ENCODE results near the gene HSD17B4. TPM values are rescaled to one million over a fixed set of nuclear protein-coding genes. Genes with fewer than 3 reads are reported as not detected.

Gene HSD17B4
- total RNA-seq, 4 donors from 2014 or later: 105 to 224 (median 166) TPM

GRCh38 chr5:119405419-119405818 is 46.9 kb upstream of the HSD17B4 start:
- Histone ChIP-seq H3K27ac (no peak overlapping the region), H3K9me3 (no peaks in the 10 kb centered on the region), H3K4me1 (peaks cover 0 to 2% (median 0%) of the 10 kb centered on the region in 4 donors), H3K36me3 (no peaks in the 10 kb centered on the region), H3K27me3 (no peaks in the 10 kb centered on the region), H3K4me3 (no peak overlapping the region)
- WGBS, 2 donors (ENCODE audit: low coverage in 1 of 2): 85 to 90% methylated on average over 4 of the region's 4 CpGs
- no peak for DNase-seq
- in situ Hi-C loops (cut with MboI; ENCODE audit: low pct_ligation_motif_present in 1 of 4, low pct_unique_long_range_greater_than_20kb in 1 of 4, low sequenced_read_pairs in 3 of 4): loop anchor here (25.0 kb wide), 3 partner anchors 143 to 418 kb away; partner anchors contain the start of gene DTWD2 (in 1 of the 4)
- intact Hi-C loops (cut with DNase I; ENCODE audit: low total_unique reads): no loop called here
- TF ChIP-seq CTCF (IDR thresholded peaks at IDR 0.05) (no peak), EP300 (IDR thresholded peaks at IDR 0.05; ENCODE audit: low read depth) (no peak), POLR2AphosphoS5 (IDR thresholded peaks at IDR 0.05) (no peak), POLR2A (IDR thresholded peaks at IDR 0.05) (no peak)

- Histone ChIP-seq H3K4me3 (no peak overlapping the region), H3K27me3 (no peaks in the 10 kb centered on the region), H3K36me3 (no peaks in the 10 kb centered on the region), H3K4me1 (peaks cover 0 to 6% (median 3%) of the 10 kb centered on the region in 4 donors), H3K27ac (no peak overlapping the region), H3K9me3 (no peaks in the 10 kb centered on the region)
- intact Hi-C loops (cut with DNase I; ENCODE audit: low total_unique reads): no loop called here
- TF ChIP-seq CTCF (IDR thresholded peaks at IDR 0.05) (no peak), EP300 (IDR thresholded peaks at IDR 0.05; ENCODE audit: low read depth) (no peak), POLR2A (IDR thresholded peaks at IDR 0.05) (no peak), POLR2AphosphoS5 (IDR thresholded peaks at IDR 0.05) (no peak)
- WGBS, 2 donors (ENCODE audit: low coverage in 1 of 2): 95 to 100% methylated on average over 3 to 5 of the region's 5 CpGs
- DNase-seq: no peak
- in situ Hi-C loops (cut with MboI; ENCODE audit: low pct_ligation_motif_present in 1 of 4, low pct_unique_long_range_greater_than_20kb in 1 of 4, low sequenced_read_pairs in 3 of 4): loop anchor here (25.0 kb wide), 3 partner anchors 144 to 419 kb away; partner anchors contain the start of gene DTWD2 (in 1 of the 4)
Observed at GRCh38 chr5:119406551-119407110, 45.7 kb upstream of the HSD17B4 start.

- H3K9me3 ChIP-seq: no peaks in the 10 kb centered on the region
- H3K4me3 ChIP-seq: no peak overlapping the region
- intact Hi-C loops (cut with DNase I; ENCODE audit: low total_unique reads) (no loop called here), in situ Hi-C loops (cut with MboI; ENCODE audit: low pct_ligation_motif_present in 1 of 4, low pct_unique_long_range_greater_than_20kb in 1 of 4, low sequenced_read_pairs in 3 of 4) (loop anchor here (25.0 kb wide), 3 partner anchors 147 to 422 kb away; partner anchors contain the start of gene DTWD2 (in 1 of the 4))
- no peaks in the 10 kb centered on the region for H3K27me3 ChIP-seq
- DNase-seq: no peak
- no peaks in the 10 kb centered on the region for H3K36me3 ChIP-seq
- H3K27ac ChIP-seq: no peak overlapping the region
- peaks cover 7 to 16% (median 11%) of the 10 kb centered on the region in 4 donors for H3K4me1 ChIP-seq
- TF ChIP-seq CTCF (IDR thresholded peaks at IDR 0.05) (no peak), POLR2A (IDR thresholded peaks at IDR 0.05) (no peak), EP300 (IDR thresholded peaks at IDR 0.05; ENCODE audit: low read depth) (no peak), POLR2AphosphoS5 (IDR thresholded peaks at IDR 0.05) (no peak)
- WGBS, 2 donors (ENCODE audit: low coverage in 1 of 2): 63 to 83% methylated on average over 1 to 3 of the region's 3 CpGs
Observed at GRCh38 chr5:119409235-119409815, 43.0 kb upstream of the HSD17B4 start.

- H3K27ac ChIP-seq: no peak overlapping the region
- peaks cover 7 to 16% (median 11%) of the 10 kb centered on the region in 4 donors for H3K4me1 ChIP-seq
- 71 to 89% methylated on average over 2 to 4 of the region's 4 CpGs for WGBS, 2 donors (ENCODE audit: low coverage in 1 of 2)
- H3K9me3 ChIP-seq: no peaks in the 10 kb centered on the region
- H3K4me3 ChIP-seq: no peak overlapping the region
- no peaks in the 10 kb centered on the region for H3K36me3 ChIP-seq
- in situ Hi-C loops (cut with MboI; ENCODE audit: low pct_ligation_motif_present in 1 of 4, low pct_unique_long_range_greater_than_20kb in 1 of 4, low sequenced_read_pairs in 3 of 4) (loop anchor here (10.0 to 25.0 kb wide), 4 partner anchors 148 to 426 kb away; partner anchors contain the start of gene DTWD2 (in 2 of the 4)), intact Hi-C loops (cut with DNase I; ENCODE audit: low total_unique reads) (loop anchor here (5.0 to 10.0 kb wide), 2 partner anchors 136 to 423 kb away; partner anchors contain the start of gene DTWD2)
- TF ChIP-seq CTCF (IDR thresholded peaks at IDR 0.05) (no peak), POLR2AphosphoS5 (IDR thresholded peaks at IDR 0.05) (no peak), EP300 (IDR thresholded peaks at IDR 0.05; ENCODE audit: low read depth) (no peak), POLR2A (IDR thresholded peaks at IDR 0.05) (no peak)
- no peak for DNase-seq
- H3K27me3 ChIP-seq: no peaks in the 10 kb centered on the region
Observed at GRCh38 chr5:119410448-119411159, 41.7 kb upstream of the HSD17B4 start.

Measured in transverse colon (tissue), 4 donors.